GM18498 (cell line): ENCODE data around the gene PPIC.
"Not testable (repeated sequence)": the region's sequence is repeated elsewhere in the genome, so short reads cannot be mapped to it uniquely, and the experiment has no call there.

Source experiments
- ATAC-seq: cut with Tn5 transposase; IDR thresholded peaks from one replicate; pipeline ENCODE4 v1.9.1; 2021; ENCODE audit warnings: mild to moderate bottlenecking, moderate library complexity; ENCODE audit not compliant: unreplicated experiment

PPIC gene

DNA sequence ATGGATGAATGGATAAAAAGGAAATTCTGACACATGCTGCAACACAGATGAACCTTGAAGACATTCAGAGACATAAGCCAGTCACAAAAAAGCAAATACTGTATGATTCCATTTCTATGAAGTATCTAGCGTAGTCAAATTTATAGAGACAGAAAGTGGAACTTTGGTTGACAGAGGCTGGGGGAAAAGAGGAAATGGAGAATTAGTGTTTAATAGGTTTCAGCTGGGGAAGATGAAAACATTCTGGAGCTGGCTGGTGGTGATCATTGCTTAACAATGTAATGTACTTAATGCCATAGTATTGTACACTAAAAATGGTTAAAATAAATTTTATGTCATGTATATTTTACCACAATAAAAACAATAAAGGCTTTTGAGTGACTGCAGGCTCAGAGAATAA lies 24.2 kb downstream of the PPIC start:
- ATAC-seq, result no peak

GRCh38 chr5:123007754-123008153 lies 28.8 kb downstream of the PPIC start:
- ATAC-seq, result no peak

DNA sequence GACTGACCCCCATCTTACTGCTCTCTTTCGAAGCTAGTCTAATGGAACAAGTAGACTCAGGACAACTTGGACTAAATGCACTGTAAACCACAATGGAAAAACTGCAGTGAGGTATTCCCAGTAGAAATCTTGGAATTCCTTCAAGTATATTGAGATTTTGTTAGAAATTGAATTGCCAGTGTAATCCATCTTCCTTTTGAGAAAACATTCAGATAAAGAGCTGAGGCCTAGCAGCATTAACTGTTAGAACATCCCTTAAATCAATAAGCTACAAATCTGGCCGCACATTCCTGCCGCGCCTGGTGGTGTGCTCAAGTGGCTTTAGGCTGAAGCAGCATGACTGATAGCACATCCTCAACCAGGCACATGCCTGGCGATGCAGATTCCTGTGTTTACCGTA lies 29.3 kb downstream of the PPIC start:
- ATAC-seq, result no peak

DNA sequence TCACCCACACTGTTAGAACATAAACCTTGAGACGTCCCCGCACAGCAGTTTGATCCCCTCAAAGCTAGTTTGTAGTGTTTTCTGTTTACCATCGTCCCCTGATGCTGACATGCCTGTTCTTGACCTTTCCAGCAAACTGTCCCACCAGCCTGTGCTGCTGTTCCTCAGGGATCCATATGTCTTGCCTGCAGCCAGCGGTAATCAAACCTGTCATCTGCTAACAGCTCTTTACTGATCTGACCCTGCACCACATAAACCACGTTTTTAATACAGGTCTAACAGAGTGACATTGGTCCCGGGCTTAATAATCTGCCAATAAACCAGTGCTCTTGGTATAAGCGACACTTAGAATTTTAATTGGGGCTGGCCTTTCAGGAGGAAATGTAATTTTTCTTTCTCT lies 34.7 kb downstream of the PPIC start:
- ATAC-seq, result no peak

GRCh38 chr5:123000731-123001130 lies 35.8 kb downstream of the PPIC start:
- no peak for ATAC-seq

- peak; percentile 98 for ATAC-seq
Measured at GRCh38 chr5:122999947-123000563, 36.5 kb downstream of the PPIC start.

DNA sequence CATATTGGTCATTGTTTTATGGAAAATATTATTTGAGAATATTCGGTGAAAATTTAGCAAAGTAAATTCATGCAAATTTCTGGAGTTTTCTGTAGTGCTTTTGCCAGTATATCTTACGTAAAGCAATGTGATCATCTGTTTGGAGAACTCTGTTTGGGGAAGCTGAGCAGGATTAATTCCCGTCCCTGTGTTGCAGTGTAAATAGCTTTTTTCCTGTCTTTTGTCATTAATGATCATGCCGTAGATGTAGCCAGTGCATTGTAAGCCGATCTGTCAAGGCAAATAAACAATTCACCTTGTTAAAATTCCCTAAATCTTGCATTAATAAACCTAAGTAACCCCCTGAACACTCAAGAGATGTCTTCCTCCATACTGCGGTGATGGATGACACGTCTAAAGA lies 39.2 kb downstream of the PPIC start:
- no peak for ATAC-seq

DNA sequence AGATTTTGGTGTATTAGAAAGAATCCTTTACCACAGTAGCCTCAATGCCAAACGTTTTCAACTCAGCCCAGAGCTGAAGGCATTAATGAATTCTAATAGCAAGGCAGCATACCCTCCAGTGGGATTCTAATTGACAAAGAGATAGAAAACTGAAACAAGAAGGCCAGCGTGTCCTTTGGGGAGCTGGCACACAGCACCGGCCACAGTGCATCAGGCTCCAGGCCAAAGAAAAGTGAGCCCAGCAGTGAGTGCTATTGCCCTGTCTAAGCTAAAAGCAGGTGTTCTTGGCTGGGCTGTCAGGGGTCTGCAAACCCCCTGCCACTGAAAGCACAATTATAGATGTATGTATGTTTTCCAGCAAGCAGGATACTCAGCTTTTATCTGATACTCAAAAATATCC lies 40.4 kb downstream of the PPIC start:
- no peak for ATAC-seq

- ATAC-seq, result peak; percentile 95
Measured at GRCh38 chr5:122985954-122986721, 50.4 kb downstream of the PPIC start.

DNA sequence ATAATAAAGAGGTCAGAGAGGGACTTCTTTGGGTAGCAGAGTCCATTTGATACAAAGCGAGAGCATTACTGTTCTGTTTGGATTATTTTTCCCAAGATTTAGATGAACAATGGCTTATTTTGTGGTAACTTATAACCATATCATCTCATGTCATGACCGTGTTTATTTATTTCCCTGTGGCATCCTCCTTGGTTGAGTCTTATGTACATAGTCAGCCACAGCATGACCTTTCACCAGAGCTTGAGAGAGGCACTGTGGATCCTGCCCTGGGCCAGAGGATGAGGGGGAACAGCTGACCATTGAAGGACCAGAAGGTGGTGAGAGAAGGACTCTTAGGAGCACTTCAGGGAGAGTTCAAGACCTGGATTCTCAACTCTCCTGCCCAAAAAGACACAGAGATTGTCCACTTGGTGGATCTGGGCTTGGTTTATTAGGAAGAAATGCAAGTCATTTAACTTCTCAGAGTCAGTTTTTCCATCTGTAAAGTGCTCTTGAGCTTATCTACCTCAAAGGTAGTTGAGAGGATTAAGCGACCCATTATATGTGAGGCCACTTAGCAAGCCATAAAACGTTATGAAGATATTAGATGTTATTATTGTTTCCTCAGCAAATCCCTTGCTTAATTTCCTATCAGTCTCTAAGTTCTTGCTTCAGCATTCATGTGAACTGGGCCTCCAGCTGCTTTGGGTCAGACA lies 51.4 kb downstream of the PPIC start:
- ATAC-seq, result no peak

GRCh38 chr5:122984425-122984824 lies 52.1 kb downstream of the PPIC start:
- no peak for ATAC-seq

DNA sequence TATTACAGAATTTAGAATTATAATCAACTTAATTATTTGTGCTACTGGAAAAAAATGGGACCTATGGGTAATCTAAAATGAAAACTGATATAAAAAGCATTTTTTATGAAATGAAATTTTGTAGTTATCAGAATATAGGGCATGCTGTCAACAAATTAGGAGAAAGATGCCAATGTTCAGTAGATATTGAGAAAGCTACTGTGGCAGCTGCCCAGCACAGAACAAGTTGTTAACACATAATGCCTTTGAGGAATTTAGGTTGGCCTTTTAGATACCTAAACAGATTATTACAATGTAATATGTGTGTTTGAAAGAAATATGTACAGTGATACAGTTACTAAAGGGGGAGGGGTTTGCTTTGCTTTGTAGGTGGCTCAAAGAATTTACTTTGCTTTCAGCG lies 54.1 kb downstream of the PPIC start:
- ATAC-seq, result no peak

- ATAC-seq, result no peak
Measured at GRCh38 chr5:122981846-122982245, 54.7 kb downstream of the PPIC start.

GRCh38 chr5:122978644-122979297 lies 57.8 kb downstream of the PPIC start:
- no peak for ATAC-seq

DNA sequence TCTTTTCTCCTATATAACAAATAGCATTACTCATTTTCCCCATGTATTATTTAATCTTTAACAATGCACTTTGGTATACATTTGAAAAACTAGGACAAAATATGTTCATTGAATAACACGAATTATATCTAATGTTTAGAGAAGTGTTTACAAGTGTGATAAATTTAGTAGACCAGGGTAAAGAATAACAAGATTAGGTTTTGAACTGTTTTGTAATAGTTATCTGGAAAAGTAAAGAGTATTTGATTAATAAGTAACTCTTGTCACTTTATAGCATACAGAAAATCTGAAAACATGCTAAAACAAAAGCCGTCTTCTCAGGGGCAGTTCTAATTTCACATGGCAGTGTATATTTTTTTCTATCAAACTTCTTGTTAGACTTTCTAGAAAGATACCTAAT lies 58.5 kb downstream of the PPIC start:
- no peak for ATAC-seq

- ATAC-seq, result no peak
Measured at GRCh38 chr5:122977319-122977718, 59.2 kb downstream of the PPIC start.

- ATAC-seq, result not testable (repeated sequence)
Measured at GRCh38 chr5:122974251-122974650, 62.3 kb downstream of the PPIC start.

DNA sequence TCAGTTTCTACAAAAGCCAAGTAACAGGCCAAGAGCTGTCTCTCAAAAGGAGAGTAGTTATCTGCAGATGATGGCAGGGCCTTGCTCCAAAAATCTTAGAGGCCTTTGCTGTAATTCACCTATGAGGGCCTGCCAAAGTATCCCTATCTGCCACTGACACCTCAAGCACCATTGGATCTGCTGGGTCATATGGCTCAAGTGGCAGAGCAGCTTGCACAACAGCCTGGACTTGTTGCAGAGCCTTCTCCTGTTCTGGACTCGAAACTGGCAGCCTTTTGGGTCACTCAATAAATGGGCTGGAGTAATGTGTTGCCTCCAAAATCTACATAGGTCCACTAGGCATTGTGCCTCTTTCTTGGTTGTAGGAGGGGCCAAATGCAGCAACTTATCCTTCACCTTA lies 62.8 kb downstream of the PPIC start:
- not testable (repeated sequence) for ATAC-seq
